GM12878 (cell line): ENCODE measurements around the gene KIAA0825. TPM values are rescaled to one million over a fixed set of nuclear protein-coding genes. Genes with fewer than 3 reads are reported as not detected.

Experiments used
- ATAC-seq: fragments of 200-7000 bp; cut with Tn5 transposase; 3 replicates; pipeline ENCODE4 v1.9.1; 2020; ENCODE audit warnings: mild to moderate bottlenecking, moderate library complexity
- BruUV-seq: library from RNA; stranded (reverse); fragments of 400-500 nt; replicated peaks from 2 replicates; lab custom pipeline; 2021; lab: Mats Ljungman, UMichigan
- CTCF ChIA-PET: fragments of 300-600 bp; sonication (Branson Sonifier 250); formaldehyde crosslinking; extraction: SDS; loops from one replicate; lab custom pipeline; 2021; ENCODE audit warnings: inconsistent platforms; lab: Yijun Ruan, JAX
- POLR2A ChIA-PET: fragments of 350-600 bp; formaldehyde crosslinking; extraction: SDS; loops from one replicate; lab custom pipeline; 2021; ENCODE audit warnings: inconsistent platforms; lab: Charles Lee
- RAD21 ChIA-PET: fragments of 300-600 bp; sonication (Branson Sonifier 250); formaldehyde crosslinking; loops from one replicate; lab custom pipeline; 2023; ENCODE audit warnings: antibody characterized with exemption; ENCODE audit not compliant: unreplicated experiment; lab: Charles Lee
- SMC1A ChIA-PET: fragments of 300-600 bp; sonication (Branson Sonifier 250); formaldehyde crosslinking; loops from one replicate; lab custom pipeline; 2023; ENCODE audit not compliant: unreplicated experiment, uncharacterized antibody; lab: Charles Lee
- DNase-seq: peaks from one replicate; pipeline ENCODE4 v3.0.0-alpha.2; 2011; ENCODE audit warnings: low read depth, low spot score
- FAIRE-seq: peaks from 3 replicates; lab custom pipeline; 2011; peaks lifted over from hg19 to GRCh38; lab: Jason Lieb, UNC
- H2AFZ ChIP-seq: 2 replicates; pipeline ENCODE4 v1.6.0; 2011; ENCODE audit warnings: low read depth, low read length, control low read depth; ENCODE audit not compliant: control insufficient read depth
- H3K27ac ChIP-seq: 2 replicates; pipeline ENCODE4 v1.5.1; 2011; ENCODE audit warnings: control low read depth; ENCODE audit not compliant: control insufficient read depth, insufficient read depth
- H3K27me3 ChIP-seq, 2 experiments: replicated peaks in 1 of 2; 2 replicates each; pipeline versions ENCODE4 v1.6.0 to v1.6.1; 2011; ENCODE audit warnings: low read length in 1 of 2; ENCODE audit not compliant: control insufficient read depth in 2 of 2, insufficient read depth in 2 of 2
- H3K36me3 ChIP-seq, 2 experiments: 2 replicates each; pipeline ENCODE4 v1.5.1; 2011; ENCODE audit warnings: low read length in 1 of 2; ENCODE audit not compliant: control insufficient read depth in 2 of 2, insufficient read depth in 2 of 2
- H3K4me1 ChIP-seq: 2 replicates; pipeline ENCODE4 v1.6.1; 2011; ENCODE audit warnings: mild to moderate bottlenecking, low read length, moderate library complexity, mixed read lengths; ENCODE audit not compliant: control insufficient read depth, insufficient read depth
- H3K4me2 ChIP-seq: 2 replicates; pipeline ENCODE4 v1.6.0; 2011; ENCODE audit warnings: control low read depth; ENCODE audit not compliant: control insufficient read depth, insufficient read depth
- H3K4me3 ChIP-seq: fragments of 200-600 bp; sonication (generic); 2 replicates; pipeline ENCODE4 v1.5.1; 2016
- H3K79me2 ChIP-seq: 2 replicates; pipeline ENCODE4 v1.6.0; 2011; ENCODE audit warnings: low read length; ENCODE audit not compliant: control insufficient read depth, insufficient read depth
- H3K9ac ChIP-seq: 2 replicates; pipeline ENCODE4 v1.8.0; 2011; ENCODE audit warnings: low read length, control low read depth, mixed read lengths; ENCODE audit not compliant: control insufficient read depth, insufficient read depth
- H3K9me3 ChIP-seq: replicated peaks from 3 replicates; pipeline ENCODE4 v1.5.1; 2011; ENCODE audit warnings: mild to moderate bottlenecking, low read length; ENCODE audit not compliant: control insufficient read depth, insufficient read depth
- H4K20me1 ChIP-seq: 2 replicates; pipeline ENCODE4 v1.6.0; 2011; ENCODE audit not compliant: control insufficient read depth, insufficient read depth
- BACH1 ChIP-seq: fragments of 450-650 bp; IDR thresholded peaks from 2 replicates; pipeline ENCODE4 v1.6.1; 2017; ENCODE audit warnings: mild to moderate bottlenecking, borderline replicate concordance
- CHD4 ChIP-seq: fragments of 200-600 bp; sonication (generic); IDR thresholded peaks from 2 replicates; pipeline ENCODE4 v1.6.1; 2016; ENCODE audit warnings: mild to moderate bottlenecking
- FOXM1 ChIP-seq: IDR thresholded peaks from 2 replicates; pipeline ENCODE4 v1.6.1; 2012; ENCODE audit warnings: low read depth, mild to moderate bottlenecking, inconsistent platforms, low read length, moderate library complexity
- JUND ChIP-seq: IDR thresholded peaks from 2 replicates; pipeline ENCODE4 v1.6.1; 2012; ENCODE audit warnings: low read depth, mild to moderate bottlenecking, low read length, improper control_type of control experiment, moderate library complexity
- NR2C1 ChIP-seq: fragments of 450-650 bp; IDR thresholded peaks from 2 replicates; pipeline ENCODE4 v1.6.1; 2017; ENCODE audit warnings: antibody characterized with exemption, mild to moderate bottlenecking, moderate library complexity
- PAX8 ChIP-seq: fragments of 450-650 bp; IDR thresholded peaks from 2 replicates; pipeline ENCODE4 v1.6.1; 2017; ENCODE audit warnings: mild to moderate bottlenecking, moderate library complexity
- RB1 ChIP-seq: fragments of 450-650 bp; formaldehyde crosslinking; IDR thresholded peaks from 2 replicates; pipeline ENCODE4 v1.6.1; 2017; ENCODE audit warnings: mild to moderate bottlenecking, borderline replicate concordance
- SIX5 ChIP-seq: IDR thresholded peaks from 2 replicates; pipeline ENCODE4 v1.6.1; 2011; ENCODE audit warnings: mild to moderate bottlenecking, low read depth, low read length, moderate library complexity; ENCODE audit not compliant: severe bottlenecking
- SUPT20H ChIP-seq: IDR thresholded peaks from 2 replicates; pipeline ENCODE4 v1.6.1; 2011; ENCODE audit warnings: low read depth, mild to moderate bottlenecking, low read length, moderate library complexity, borderline replicate concordance; ENCODE audit not compliant: control insufficient read depth
- TCF7 ChIP-seq: IDR thresholded peaks from 2 replicates; pipeline ENCODE4 v1.6.1; 2014; ENCODE audit warnings: antibody characterized with exemption, borderline replicate concordance
- WGBS: methylation state at CpG from one replicate; pipeline ENCODE4 v1.1.6; 2016; ENCODE audit warnings: low lambda C conversion rate; ENCODE audit not compliant: insufficient replicate concordance, insufficient coverage; ENCODE audit errors: missing lambda C conversion rate; 5-methylcytosine and 5-hydroxymethylcytosine counted together
- in situ Hi-C: fragments of 300-500 bp; cut with MboI; formaldehyde crosslinking; loops from 9 replicates; pipeline ENCODE4 v1.14.3; 2018; ENCODE audit warnings: mixed read lengths
- intact Hi-C: fragments of 100-400 bp; cut with micrococcal nuclease; formaldehyde crosslinking; loops from one replicate; pipeline ENCODE4 v1.14.2; 2022; ENCODE audit not compliant: unreplicated experiment
- polyA plus RNA-seq, 11 experiments: library from polyadenylated mRNA; depleted of rRNA in 4 of 11; unstranded in 6 of 11; stranded (reverse) in 5 of 11; fragments of >200 nt; fragmentation: Nextera tagmentation in 4 of 11; fragmentation: Illumina TruSeq in 1 of 11; extraction: Ambion mirVana in 4 of 11; extraction: Trizol in 1 of 11; gene quantifications; 1 replicate in 1 of 11; 2 replicates in 10 of 11; pipeline versions ENCODE4 v1.2.1 to v1.2.3, GENCODE V29; 2011 to 2016; ENCODE audit warnings: inconsistent platforms in 2 of 11, missing spikeins in 2 of 11, low read depth in 1 of 11
- total RNA-seq, 4 experiments: library from RNA; depleted of rRNA in 3 of 4; stranded (reverse); fragments of >200 nt in 3 of 4; fragmentation: Illumina TruSeq in 1 of 4; extraction: Trizol in 1 of 4; gene quantifications; 2 replicates each; pipeline versions ENCODE4 v1.2.1 to v1.2.3, GENCODE V29; 2013 to 2021
- TF ChIP-seq, protein P1 (sequence below): fragments of 450-650 bp; IDR thresholded peaks from 2 replicates; pipeline ENCODE4 v1.6.1; 2017; ENCODE audit warnings: mild to moderate bottlenecking, moderate library complexity
- TF ChIP-seq, protein P2 (sequence below): fragments of 150-350 bp; IDR thresholded peaks from 2 replicates; pipeline ENCODE4 v1.6.1; 2016; ENCODE audit warnings: low read depth, low read length
- TF ChIP-seq, protein P3 (sequence below): fragments of 150-350 bp; IDR thresholded peaks from 2 replicates; pipeline ENCODE4 v1.6.1; 2014; ENCODE audit warnings: mild to moderate bottlenecking, low read depth, low read length

The KIAA0825 gene
- total and polyA plus RNA-seq, 10 of the 15 experiments (the other 5 are each of a cell fraction or from before 2014, with no cell fraction given), result 0.55 to 1.9 (median 1.5) TPM

DNA sequence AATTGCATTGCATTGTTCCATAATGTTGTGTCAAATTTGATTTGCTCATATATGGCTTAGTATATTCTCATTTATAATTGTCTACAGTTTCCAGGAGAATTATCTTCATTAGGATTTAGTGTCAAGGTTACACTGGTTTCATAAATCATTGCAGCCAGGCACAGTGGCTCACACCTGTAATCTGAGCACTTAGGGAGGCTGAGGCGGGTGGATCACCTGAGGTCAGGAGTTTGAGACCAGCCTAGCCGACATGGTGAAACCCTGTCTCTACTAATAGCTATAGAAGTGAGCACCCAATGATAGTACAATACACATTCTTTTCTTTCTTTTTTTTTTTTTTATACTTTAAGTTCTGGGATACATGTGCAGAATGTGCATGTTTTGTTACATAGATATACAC, 282.5 kb downstream of the KIAA0825 start:
- BruUV-seq, result no TSS peak
- in situ Hi-C loops, result no loop called here

More for the DNA sequence above, 282.5 kb downstream of the KIAA0825 start:
- no peaks in the 10 kb centered on the region for H3K79me2 ChIP-seq
- no peak overlapping the region for H3K27ac ChIP-seq
- RAD21 ChIA-PET, result no interaction called here
- H3K9ac ChIP-seq, result no peak overlapping the region
- CTCF ChIA-PET, result no interaction called here
- DNase-seq, result no peak
- 83% methylated on average over 2 of the region's 2 CpGs for WGBS
- H3K27me3 ChIP-seq, result no peaks in the 10 kb centered on the region
- H2AFZ ChIP-seq, result no peak overlapping the region
- no peak for FAIRE-seq
- SMC1A ChIA-PET, result no interaction called here
- H3K36me3 ChIP-seq, result no peaks in the 10 kb centered on the region
- H3K4me2 ChIP-seq, result no peak overlapping the region
- POLR2A ChIA-PET, result no interaction called here
- H3K9me3 ChIP-seq, result no peaks in the 10 kb centered on the region
- intact Hi-C loops, result no loop called here
- TF ChIP-seq NR2C1 (no peak), JUND (no peak), CHD4 (no peak), FOXM1 (no peak), BACH1 (no peak), SUPT20H (no peak), SIX5 (no peak), PAX8 (no peak), TCF7 (no peak), RB1 (no peak)
- TF ChIP-seq, protein P1, sequence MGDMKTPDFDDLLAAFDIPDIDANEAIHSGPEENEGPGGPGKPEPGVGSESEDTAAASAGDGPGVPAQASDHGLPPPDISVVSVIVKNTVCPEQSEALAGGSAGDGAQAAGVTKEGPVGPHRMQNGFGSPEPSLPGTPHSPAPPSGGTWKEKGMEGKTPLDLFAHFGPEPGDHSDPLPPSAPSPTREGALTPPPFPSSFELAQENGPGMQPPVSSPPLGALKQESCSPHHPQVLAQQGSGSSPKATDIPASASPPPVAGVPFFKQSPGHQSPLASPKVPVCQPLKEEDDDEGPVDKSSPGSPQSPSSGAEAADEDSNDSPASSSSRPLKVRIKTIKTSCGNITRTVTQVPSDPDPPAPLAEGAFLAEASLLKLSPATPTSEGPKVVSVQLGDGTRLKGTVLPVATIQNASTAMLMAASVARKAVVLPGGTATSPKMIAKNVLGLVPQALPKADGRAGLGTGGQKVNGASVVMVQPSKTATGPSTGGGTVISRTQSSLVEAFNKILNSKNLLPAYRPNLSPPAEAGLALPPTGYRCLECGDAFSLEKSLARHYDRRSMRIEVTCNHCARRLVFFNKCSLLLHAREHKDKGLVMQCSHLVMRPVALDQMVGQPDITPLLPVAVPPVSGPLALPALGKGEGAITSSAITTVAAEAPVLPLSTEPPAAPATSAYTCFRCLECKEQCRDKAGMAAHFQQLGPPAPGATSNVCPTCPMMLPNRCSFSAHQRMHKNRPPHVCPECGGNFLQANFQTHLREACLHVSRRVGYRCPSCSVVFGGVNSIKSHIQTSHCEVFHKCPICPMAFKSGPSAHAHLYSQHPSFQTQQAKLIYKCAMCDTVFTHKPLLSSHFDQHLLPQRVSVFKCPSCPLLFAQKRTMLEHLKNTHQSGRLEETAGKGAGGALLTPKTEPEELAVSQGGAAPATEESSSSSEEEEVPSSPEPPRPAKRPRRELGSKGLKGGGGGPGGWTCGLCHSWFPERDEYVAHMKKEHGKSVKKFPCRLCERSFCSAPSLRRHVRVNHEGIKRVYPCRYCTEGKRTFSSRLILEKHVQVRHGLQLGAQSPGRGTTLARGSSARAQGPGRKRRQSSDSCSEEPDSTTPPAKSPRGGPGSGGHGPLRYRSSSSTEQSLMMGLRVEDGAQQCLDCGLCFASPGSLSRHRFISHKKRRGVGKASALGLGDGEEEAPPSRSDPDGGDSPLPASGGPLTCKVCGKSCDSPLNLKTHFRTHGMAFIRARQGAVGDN, result no peak
- TF ChIP-seq, protein P2, sequence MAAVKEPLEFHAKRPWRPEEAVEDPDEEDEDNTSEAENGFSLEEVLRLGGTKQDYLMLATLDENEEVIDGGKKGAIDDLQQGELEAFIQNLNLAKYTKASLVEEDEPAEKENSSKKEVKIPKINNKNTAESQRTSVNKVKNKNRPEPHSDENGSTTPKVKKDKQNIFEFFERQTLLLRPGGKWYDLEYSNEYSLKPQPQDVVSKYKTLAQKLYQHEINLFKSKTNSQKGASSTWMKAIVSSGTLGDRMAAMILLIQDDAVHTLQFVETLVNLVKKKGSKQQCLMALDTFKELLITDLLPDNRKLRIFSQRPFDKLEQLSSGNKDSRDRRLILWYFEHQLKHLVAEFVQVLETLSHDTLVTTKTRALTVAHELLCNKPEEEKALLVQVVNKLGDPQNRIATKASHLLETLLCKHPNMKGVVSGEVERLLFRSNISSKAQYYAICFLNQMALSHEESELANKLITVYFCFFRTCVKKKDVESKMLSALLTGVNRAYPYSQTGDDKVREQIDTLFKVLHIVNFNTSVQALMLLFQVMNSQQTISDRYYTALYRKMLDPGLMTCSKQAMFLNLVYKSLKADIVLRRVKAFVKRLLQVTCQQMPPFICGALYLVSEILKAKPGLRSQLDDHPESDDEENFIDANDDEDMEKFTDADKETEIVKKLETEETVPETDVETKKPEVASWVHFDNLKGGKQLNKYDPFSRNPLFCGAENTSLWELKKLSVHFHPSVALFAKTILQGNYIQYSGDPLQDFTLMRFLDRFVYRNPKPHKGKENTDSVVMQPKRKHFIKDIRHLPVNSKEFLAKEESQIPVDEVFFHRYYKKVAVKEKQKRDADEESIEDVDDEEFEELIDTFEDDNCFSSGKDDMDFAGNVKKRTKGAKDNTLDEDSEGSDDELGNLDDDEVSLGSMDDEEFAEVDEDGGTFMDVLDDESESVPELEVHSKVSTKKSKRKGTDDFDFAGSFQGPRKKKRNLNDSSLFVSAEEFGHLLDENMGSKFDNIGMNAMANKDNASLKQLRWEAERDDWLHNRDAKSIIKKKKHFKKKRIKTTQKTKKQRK, result no peak
- TF ChIP-seq, protein P3, sequence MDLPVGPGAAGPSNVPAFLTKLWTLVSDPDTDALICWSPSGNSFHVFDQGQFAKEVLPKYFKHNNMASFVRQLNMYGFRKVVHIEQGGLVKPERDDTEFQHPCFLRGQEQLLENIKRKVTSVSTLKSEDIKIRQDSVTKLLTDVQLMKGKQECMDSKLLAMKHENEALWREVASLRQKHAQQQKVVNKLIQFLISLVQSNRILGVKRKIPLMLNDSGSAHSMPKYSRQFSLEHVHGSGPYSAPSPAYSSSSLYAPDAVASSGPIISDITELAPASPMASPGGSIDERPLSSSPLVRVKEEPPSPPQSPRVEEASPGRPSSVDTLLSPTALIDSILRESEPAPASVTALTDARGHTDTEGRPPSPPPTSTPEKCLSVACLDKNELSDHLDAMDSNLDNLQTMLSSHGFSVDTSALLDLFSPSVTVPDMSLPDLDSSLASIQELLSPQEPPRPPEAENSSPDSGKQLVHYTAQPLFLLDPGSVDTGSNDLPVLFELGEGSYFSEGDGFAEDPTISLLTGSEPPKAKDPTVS, result no peak
- TF ChIP-seq, all 136 proteins: peak for 0
- no peak overlapping the region for H3K4me3 ChIP-seq
- ATAC-seq, result no peak
- no peaks in the 10 kb centered on the region for H3K4me1 ChIP-seq
- no peaks in the 10 kb centered on the region for H4K20me1 ChIP-seq
